GM10266 (cell line): Measurements from ENCODE around the gene BAAT.

Experiments
- DNase-seq: peaks from one replicate; pipeline ENCODE4 v3.0.0; 2012; ENCODE audit errors: extremely low spot score
- TF ChIP-seq, protein P1 (sequence below): IDR thresholded peaks from 2 replicates; pipeline ENCODE4 v1.5.1; 2012; ENCODE audit warnings: mild to moderate bottlenecking, low read depth; ENCODE audit not compliant: control insufficient read depth, insufficient read depth; ENCODE audit errors: missing control alignments

The BAAT gene

DNA sequence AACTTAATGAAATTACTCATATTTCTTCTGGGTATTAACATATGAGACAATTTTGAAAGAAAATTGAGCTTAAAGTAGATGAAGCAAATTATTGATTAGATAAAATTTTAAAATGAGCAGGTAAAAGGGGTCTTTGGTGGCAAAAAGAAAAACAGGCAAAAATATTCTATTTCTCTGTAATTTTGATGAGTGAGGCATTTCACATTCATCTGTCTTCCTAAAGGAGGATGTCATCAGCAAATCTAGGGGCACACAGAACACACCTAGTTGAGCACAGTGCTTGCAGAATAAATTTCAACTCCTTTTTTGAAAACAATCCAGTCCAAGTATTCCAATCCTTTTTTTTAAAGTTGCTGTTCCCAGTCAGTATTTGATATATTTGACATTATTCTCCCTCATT, 30.0 kb upstream of the BAAT start:
- TF ChIP-seq, protein P1, sequence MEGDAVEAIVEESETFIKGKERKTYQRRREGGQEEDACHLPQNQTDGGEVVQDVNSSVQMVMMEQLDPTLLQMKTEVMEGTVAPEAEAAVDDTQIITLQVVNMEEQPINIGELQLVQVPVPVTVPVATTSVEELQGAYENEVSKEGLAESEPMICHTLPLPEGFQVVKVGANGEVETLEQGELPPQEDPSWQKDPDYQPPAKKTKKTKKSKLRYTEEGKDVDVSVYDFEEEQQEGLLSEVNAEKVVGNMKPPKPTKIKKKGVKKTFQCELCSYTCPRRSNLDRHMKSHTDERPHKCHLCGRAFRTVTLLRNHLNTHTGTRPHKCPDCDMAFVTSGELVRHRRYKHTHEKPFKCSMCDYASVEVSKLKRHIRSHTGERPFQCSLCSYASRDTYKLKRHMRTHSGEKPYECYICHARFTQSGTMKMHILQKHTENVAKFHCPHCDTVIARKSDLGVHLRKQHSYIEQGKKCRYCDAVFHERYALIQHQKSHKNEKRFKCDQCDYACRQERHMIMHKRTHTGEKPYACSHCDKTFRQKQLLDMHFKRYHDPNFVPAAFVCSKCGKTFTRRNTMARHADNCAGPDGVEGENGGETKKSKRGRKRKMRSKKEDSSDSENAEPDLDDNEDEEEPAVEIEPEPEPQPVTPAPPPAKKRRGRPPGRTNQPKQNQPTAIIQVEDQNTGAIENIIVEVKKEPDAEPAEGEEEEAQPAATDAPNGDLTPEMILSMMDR: no peak
- no peak for DNase-seq

- no peak for DNase-seq
- TF ChIP-seq, protein P1: no peak
Observed at GRCh38 chr9:101409079-101409477, 24.3 kb upstream of the BAAT start.

DNA sequence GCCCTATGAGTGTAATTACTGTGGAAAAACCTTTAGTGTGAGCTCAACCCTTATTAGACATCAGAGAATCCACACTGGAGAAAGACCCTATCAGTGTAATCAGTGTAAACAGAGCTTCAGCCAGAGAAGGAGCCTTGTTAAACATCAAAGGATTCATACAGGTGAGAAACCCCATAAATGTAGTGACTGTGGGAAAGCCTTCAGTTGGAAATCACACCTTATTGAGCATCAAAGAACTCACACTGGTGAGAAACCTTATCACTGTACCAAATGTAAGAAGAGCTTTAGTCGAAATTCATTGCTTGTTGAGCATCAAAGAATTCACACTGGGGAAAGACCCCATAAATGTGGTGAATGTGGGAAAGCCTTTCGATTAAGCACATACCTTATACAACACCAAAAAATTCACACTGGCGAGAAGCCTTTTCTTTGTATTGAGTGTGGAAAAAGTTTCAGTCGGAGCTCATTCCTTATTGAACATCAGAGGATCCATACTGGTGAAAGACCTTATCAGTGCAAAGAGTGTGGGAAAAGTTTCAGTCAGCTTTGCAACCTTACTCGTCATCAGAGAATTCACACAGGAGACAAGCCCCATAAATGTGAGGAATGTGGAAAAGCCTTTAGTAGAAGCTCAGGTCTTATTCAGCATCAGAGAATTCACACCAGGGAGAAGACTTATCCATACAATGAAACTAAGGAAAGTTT, 23.7 kb upstream of the BAAT start:
- no peak for DNase-seq
- TF ChIP-seq, protein P1: no peak

DNA sequence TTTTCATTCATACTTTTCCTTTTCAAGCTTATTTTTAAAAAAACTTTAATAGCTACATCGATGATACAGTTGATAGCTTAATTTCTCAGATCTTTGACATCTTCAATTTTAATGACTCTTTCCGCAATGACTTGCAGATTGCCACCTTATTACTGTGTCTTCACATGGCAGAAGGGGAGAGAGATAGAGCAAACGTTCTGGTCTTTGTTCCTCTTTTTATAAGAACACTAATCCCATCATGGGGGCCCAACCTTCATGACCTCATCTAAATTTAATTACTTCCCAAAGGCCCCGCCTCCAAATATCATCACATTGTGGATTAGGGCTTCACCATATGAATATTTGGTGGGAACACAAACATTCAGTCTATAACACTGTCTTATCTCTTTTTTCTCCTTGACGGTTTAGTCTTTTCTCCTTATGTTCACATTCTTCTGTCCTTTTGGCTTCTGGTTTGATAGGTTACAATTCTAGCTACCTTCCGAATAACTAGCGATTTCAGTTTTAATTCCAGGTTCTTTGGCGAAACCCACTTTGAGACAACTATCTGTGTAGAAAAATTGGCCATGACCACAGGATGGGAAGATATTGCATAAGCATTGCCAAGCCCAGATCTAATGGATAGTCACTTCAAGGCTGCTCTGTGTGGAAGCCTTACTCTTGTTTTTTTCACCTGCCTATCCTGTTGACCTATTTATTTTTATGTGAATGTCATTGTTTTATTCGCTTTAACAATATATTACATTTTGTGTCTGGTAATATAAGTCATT, 18.9 kb upstream of the BAAT start:
- DNase-seq: no peak
- TF ChIP-seq, protein P1: no peak

- TF ChIP-seq, protein P1: no peak
- DNase-seq: no peak
Observed at GRCh38 chr9:101400120-101400519, 15.3 kb upstream of the BAAT start.

DNA sequence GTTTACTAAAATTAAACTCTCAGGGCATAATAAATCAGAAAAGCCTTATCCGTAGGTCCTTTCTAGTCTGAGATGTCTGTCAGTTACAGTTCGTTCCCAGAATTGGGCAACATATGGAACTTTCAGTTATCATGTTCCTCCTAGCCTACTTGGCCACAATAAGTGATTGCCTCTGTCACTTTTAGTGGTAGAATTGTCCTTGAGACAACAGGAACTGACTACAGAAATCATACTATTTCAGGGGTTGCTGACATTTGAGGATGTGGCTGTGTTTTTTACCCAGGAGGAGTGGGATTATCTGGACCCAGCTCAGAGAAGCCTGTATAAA, 14.8 kb upstream of the BAAT start:
- TF ChIP-seq, protein P1: no peak
- DNase-seq: no peak
